HepG2 (cell line): Measurements from ENCODE around the gene ETF1. TPM values are rescaled to one million over a fixed set of nuclear protein-coding genes. Genes with fewer than 3 reads are reported as not detected.
A peak's percentile ranks its signal among the peaks of the same experiment; 100 is the strongest.

ENCODE experiments used
- BCL3 ChIP-seq: sonication (generic); formaldehyde crosslinking; IDR thresholded peaks from 2 replicates; pipeline ENCODE4 v1.5.1; 2020; ENCODE audit warnings: mild to moderate bottlenecking, missing genetic modification reagents, moderate library complexity
- BRD4 ChIP-seq: sonication (generic); formaldehyde crosslinking; IDR thresholded peaks from 2 replicates; pipeline ENCODE4 v1.4.0; 2020; ENCODE audit warnings: missing genetic modification reagents
- BRF2 ChIP-seq: sonication (generic); formaldehyde crosslinking; IDR thresholded peaks from 2 replicates; pipeline ENCODE4 v1.8.1; 2022; ENCODE audit warnings: mild to moderate bottlenecking, missing genetic modification reagents
- EED ChIP-seq: sonication (generic); formaldehyde crosslinking; IDR thresholded peaks from 2 replicates; pipeline ENCODE4 v1.5.0; 2020; ENCODE audit warnings: mild to moderate bottlenecking, missing genetic modification reagents
- ERF ChIP-seq: IDR thresholded peaks from 2 replicates; pipeline ENCODE4 v1.6.1; 2018; ENCODE audit warnings: missing biosample characterization, missing genetic modification reagents
- GATA4 ChIP-seq: sonication (generic); IDR thresholded peaks from 2 replicates; pipeline ENCODE4 v1.6.1; 2016; ENCODE audit warnings: antibody characterized with exemption, low read depth, borderline replicate concordance
- NCOA5 ChIP-seq: sonication (generic); formaldehyde crosslinking; IDR thresholded peaks from 2 replicates; pipeline ENCODE4 v1.4.0; 2020; ENCODE audit warnings: missing genetic modification reagents
- PITX1 ChIP-seq: sonication (generic); formaldehyde crosslinking; IDR thresholded peaks from 2 replicates; pipeline ENCODE4 v1.5.1; 2020; ENCODE audit warnings: mild to moderate bottlenecking, missing genetic modification reagents
- SNRNP70 ChIP-seq: fragments of 200-400 bp; formaldehyde crosslinking; IDR thresholded peaks from 2 replicates; pipeline ENCODE4 v1.6.1; 2017; ENCODE audit warnings: mild to moderate bottlenecking, low read depth, low read length, moderate library complexity
- SOX13 ChIP-seq, 3 experiments: fragments of 450-650 bp in 1 of 3; sonication (generic) in 1 of 3; formaldehyde crosslinking in 1 of 3; IDR thresholded peaks in 2 of 3; conservative IDR thresholded peaks in 1 of 3; 2 replicates each; pipeline versions ENCODE4 v1.5.0 to v1.6.1; 2016 to 2020; ENCODE audit warnings: antibody characterized with exemption in 1 of 3, mild to moderate bottlenecking in 1 of 3, missing compliant biosample characterization in 1 of 3, missing genetic modification reagents in 1 of 3, moderate library complexity in 1 of 3
- TBP ChIP-seq: sonication (generic); formaldehyde crosslinking; IDR thresholded peaks from 2 replicates; pipeline ENCODE4 v1.5.0; 2020; ENCODE audit warnings: missing genetic modification reagents
- ZBTB7B ChIP-seq: sonication (generic); formaldehyde crosslinking; IDR thresholded peaks from 2 replicates; pipeline ENCODE4 v1.4.0; 2020; ENCODE audit warnings: missing genetic modification reagents
- ZMAT3 ChIP-seq: sonication (generic); formaldehyde crosslinking; conservative IDR thresholded peaks from 2 replicates; pipeline ENCODE4 v1.7.0; 2021; ENCODE audit warnings: missing genetic modification reagents
- ZNF276 ChIP-seq: sonication (generic); formaldehyde crosslinking; IDR thresholded peaks from 2 replicates; pipeline ENCODE4 v1.4.0; 2020; ENCODE audit warnings: mild to moderate bottlenecking, low read depth, missing genetic modification reagents
- ZNF7 ChIP-seq: IDR thresholded peaks from 2 replicates; pipeline ENCODE4 v1.6.1; 2016; ENCODE audit warnings: missing biosample characterization, missing genetic modification reagents
- ZNF788 ChIP-seq: sonication (generic); formaldehyde crosslinking; IDR thresholded peaks from 2 replicates; pipeline ENCODE4 v1.5.0; 2020; ENCODE audit warnings: mild to moderate bottlenecking, missing genetic modification reagents, borderline replicate concordance
- polyA plus RNA-seq, 8 experiments: library from polyadenylated mRNA; depleted of rRNA in 3 of 8; stranded (reverse) in 7 of 8; unstranded in 1 of 8; fragments of >200 nt; fragmentation: Illumina TruSeq in 4 of 8; extraction: Trizol in 4 of 8; gene quantifications; 2 replicates each; pipeline versions ENCODE4 v1.2.1 to v1.2.3, GENCODE V29; 2011 to 2016; ENCODE audit warnings: low read depth in 4 of 8, missing spikeins in 1 of 8, mixed read lengths in 1 of 8; ENCODE audit not compliant: insufficient read depth in 1 of 8
- total RNA-seq, 5 experiments: library from RNA; depleted of rRNA; stranded (reverse); fragments of >200 nt; fragmentation: Illumina TruSeq; extraction: Trizol; gene quantifications; 2 replicates each; pipeline ENCODE4 v1.2.3, GENCODE V29; 2016; ENCODE audit warnings: low read depth in 1 of 5
- TF ChIP-seq, protein P1 (sequence below): sonication (generic); formaldehyde crosslinking; IDR thresholded peaks from 2 replicates; pipeline ENCODE4 v1.4.0; 2020; ENCODE audit warnings: mild to moderate bottlenecking, missing genetic modification reagents
- TF ChIP-seq, protein P2 (sequence below): sonication (generic); formaldehyde crosslinking; IDR thresholded peaks from 2 replicates; pipeline ENCODE4 v1.8.1; 2023; ENCODE audit warnings: mild to moderate bottlenecking, inconsistent platforms, moderate library complexity, missing genetic modification reagents, borderline replicate concordance

The ETF1 gene
- total and polyA plus RNA-seq, 2 of the 13 experiments (the other 11 are each of a cell fraction or from before 2014, with no cell fraction given) = 52.1 to 184 TPM

GRCh38 chr5:138542956-138543729 lies at the start of gene ETF1 (continued):
- peak; percentile 34; the same call in 1 of the 2 replicates for TF ChIP-seq BRF2
- TF ChIP-seq, protein P1, sequence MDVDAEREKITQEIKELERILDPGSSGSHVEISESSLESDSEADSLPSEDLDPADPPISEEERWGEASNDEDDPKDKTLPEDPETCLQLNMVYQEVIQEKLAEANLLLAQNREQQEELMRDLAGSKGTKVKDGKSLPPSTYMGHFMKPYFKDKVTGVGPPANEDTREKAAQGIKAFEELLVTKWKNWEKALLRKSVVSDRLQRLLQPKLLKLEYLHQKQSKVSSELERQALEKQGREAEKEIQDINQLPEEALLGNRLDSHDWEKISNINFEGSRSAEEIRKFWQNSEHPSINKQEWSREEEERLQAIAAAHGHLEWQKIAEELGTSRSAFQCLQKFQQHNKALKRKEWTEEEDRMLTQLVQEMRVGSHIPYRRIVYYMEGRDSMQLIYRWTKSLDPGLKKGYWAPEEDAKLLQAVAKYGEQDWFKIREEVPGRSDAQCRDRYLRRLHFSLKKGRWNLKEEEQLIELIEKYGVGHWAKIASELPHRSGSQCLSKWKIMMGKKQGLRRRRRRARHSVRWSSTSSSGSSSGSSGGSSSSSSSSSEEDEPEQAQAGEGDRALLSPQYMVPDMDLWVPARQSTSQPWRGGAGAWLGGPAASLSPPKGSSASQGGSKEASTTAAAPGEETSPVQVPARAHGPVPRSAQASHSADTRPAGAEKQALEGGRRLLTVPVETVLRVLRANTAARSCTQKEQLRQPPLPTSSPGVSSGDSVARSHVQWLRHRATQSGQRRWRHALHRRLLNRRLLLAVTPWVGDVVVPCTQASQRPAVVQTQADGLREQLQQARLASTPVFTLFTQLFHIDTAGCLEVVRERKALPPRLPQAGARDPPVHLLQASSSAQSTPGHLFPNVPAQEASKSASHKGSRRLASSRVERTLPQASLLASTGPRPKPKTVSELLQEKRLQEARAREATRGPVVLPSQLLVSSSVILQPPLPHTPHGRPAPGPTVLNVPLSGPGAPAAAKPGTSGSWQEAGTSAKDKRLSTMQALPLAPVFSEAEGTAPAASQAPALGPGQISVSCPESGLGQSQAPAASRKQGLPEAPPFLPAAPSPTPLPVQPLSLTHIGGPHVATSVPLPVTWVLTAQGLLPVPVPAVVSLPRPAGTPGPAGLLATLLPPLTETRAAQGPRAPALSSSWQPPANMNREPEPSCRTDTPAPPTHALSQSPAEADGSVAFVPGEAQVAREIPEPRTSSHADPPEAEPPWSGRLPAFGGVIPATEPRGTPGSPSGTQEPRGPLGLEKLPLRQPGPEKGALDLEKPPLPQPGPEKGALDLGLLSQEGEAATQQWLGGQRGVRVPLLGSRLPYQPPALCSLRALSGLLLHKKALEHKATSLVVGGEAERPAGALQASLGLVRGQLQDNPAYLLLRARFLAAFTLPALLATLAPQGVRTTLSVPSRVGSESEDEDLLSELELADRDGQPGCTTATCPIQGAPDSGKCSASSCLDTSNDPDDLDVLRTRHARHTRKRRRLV (CRISPR knock-in tag) = no peak
- TF ChIP-seq PITX1 (CRISPR knock-in tag) = peak; percentile 42; the same call in 1 of the 2 replicates
- peak; percentile 25; the same call in 1 of the 2 replicates for TF ChIP-seq BRD4 (CRISPR knock-in tag)
- TF ChIP-seq ZNF7 (CRISPR knock-in tag) = no peak
- no peak for TF ChIP-seq TBP (CRISPR knock-in tag)
- TF ChIP-seq ZNF276 (CRISPR knock-in tag) = no peak
- TF ChIP-seq EED (CRISPR knock-in tag) = no peak
- TF ChIP-seq SNRNP70 = no peak
- no peak; the same call in 1 of the 2 replicates for TF ChIP-seq BCL3 (CRISPR knock-in tag)
- TF ChIP-seq ZMAT3 (CRISPR knock-in tag) = peak; percentile 83
- no peak for TF ChIP-seq NCOA5 (CRISPR knock-in tag)
- TF ChIP-seq ERF (CRISPR knock-in tag) = peak; percentile 79; the same call in 1 of the 2 replicates
- no peak for TF ChIP-seq GATA4
- no peak; the same call in 1 of the 2 replicates for TF ChIP-seq ZBTB7B (CRISPR knock-in tag)
- no peak for TF ChIP-seq SOX13 (IDR thresholded peaks at IDR 0.05)
- TF ChIP-seq SOX13 (CRISPR knock-in tag; conservative IDR thresholded peaks at IDR 0.05 in 1 of 2, IDR thresholded peaks at IDR 0.05 in 1 of 2) = peak in 1 of 2 experiments; percentile 44; a peak in 2 of 4 replicates
- TF ChIP-seq ZNF788 (CRISPR knock-in tag) = peak; percentile 70; the same call in 1 of the 2 replicates
- TF ChIP-seq, protein P2, sequence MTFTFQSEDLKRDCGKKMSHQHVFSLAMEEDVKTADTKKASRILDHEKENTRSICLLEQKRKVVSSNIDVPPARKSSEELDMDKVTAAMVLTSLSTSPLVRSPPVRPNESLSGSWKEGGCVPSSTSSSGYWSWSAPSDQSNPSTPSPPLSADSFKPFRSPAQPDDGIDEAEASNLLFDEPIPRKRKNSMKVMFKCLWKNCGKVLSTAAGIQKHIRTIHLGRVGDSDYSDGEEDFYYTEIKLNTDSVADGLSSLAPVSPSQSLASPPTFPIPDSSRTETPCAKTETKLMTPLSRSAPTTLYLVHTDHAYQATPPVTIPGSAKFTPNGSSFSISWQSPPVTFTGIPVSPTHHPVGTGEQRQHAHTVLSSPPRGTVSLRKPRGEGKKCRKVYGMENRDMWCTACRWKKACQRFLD (CRISPR knock-in tag) = no peak; the same call in 1 of the 2 replicates
